ENCODE data around the gene DYNLT4. TPM values are rescaled to one million over a fixed set of nuclear protein-coding genes. Genes with fewer than 3 reads are reported as not detected.

DYNLT4 gene
- total and polyA plus RNA-seq, 2 of the 8 experiments (the other 6 are each of a cell fraction or from before 2014, with no cell fraction given) = 0.29 TPM; not detected in 1

DNA sequence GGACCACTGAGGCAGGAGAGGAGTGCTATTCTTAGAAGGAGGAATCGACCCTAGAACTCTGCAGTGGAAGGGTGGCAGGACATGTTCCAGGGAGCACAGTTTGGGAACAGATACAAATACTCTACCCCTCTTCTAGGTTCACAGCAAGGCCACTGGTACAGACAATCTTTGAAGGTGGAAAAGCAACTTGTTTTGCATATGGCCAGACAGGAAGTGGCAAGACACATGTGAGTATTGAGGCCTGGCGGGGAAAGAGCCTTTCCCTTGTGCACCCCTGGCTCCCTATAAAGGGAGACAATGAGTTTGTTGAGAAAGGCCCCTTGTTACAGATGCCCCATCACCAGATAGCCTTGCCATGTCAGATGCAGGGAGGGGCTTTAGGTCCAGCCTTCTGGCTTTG, 49.7 kb downstream of the DYNLT4 start (continued):
- TF ChIP-seq, protein P1, sequence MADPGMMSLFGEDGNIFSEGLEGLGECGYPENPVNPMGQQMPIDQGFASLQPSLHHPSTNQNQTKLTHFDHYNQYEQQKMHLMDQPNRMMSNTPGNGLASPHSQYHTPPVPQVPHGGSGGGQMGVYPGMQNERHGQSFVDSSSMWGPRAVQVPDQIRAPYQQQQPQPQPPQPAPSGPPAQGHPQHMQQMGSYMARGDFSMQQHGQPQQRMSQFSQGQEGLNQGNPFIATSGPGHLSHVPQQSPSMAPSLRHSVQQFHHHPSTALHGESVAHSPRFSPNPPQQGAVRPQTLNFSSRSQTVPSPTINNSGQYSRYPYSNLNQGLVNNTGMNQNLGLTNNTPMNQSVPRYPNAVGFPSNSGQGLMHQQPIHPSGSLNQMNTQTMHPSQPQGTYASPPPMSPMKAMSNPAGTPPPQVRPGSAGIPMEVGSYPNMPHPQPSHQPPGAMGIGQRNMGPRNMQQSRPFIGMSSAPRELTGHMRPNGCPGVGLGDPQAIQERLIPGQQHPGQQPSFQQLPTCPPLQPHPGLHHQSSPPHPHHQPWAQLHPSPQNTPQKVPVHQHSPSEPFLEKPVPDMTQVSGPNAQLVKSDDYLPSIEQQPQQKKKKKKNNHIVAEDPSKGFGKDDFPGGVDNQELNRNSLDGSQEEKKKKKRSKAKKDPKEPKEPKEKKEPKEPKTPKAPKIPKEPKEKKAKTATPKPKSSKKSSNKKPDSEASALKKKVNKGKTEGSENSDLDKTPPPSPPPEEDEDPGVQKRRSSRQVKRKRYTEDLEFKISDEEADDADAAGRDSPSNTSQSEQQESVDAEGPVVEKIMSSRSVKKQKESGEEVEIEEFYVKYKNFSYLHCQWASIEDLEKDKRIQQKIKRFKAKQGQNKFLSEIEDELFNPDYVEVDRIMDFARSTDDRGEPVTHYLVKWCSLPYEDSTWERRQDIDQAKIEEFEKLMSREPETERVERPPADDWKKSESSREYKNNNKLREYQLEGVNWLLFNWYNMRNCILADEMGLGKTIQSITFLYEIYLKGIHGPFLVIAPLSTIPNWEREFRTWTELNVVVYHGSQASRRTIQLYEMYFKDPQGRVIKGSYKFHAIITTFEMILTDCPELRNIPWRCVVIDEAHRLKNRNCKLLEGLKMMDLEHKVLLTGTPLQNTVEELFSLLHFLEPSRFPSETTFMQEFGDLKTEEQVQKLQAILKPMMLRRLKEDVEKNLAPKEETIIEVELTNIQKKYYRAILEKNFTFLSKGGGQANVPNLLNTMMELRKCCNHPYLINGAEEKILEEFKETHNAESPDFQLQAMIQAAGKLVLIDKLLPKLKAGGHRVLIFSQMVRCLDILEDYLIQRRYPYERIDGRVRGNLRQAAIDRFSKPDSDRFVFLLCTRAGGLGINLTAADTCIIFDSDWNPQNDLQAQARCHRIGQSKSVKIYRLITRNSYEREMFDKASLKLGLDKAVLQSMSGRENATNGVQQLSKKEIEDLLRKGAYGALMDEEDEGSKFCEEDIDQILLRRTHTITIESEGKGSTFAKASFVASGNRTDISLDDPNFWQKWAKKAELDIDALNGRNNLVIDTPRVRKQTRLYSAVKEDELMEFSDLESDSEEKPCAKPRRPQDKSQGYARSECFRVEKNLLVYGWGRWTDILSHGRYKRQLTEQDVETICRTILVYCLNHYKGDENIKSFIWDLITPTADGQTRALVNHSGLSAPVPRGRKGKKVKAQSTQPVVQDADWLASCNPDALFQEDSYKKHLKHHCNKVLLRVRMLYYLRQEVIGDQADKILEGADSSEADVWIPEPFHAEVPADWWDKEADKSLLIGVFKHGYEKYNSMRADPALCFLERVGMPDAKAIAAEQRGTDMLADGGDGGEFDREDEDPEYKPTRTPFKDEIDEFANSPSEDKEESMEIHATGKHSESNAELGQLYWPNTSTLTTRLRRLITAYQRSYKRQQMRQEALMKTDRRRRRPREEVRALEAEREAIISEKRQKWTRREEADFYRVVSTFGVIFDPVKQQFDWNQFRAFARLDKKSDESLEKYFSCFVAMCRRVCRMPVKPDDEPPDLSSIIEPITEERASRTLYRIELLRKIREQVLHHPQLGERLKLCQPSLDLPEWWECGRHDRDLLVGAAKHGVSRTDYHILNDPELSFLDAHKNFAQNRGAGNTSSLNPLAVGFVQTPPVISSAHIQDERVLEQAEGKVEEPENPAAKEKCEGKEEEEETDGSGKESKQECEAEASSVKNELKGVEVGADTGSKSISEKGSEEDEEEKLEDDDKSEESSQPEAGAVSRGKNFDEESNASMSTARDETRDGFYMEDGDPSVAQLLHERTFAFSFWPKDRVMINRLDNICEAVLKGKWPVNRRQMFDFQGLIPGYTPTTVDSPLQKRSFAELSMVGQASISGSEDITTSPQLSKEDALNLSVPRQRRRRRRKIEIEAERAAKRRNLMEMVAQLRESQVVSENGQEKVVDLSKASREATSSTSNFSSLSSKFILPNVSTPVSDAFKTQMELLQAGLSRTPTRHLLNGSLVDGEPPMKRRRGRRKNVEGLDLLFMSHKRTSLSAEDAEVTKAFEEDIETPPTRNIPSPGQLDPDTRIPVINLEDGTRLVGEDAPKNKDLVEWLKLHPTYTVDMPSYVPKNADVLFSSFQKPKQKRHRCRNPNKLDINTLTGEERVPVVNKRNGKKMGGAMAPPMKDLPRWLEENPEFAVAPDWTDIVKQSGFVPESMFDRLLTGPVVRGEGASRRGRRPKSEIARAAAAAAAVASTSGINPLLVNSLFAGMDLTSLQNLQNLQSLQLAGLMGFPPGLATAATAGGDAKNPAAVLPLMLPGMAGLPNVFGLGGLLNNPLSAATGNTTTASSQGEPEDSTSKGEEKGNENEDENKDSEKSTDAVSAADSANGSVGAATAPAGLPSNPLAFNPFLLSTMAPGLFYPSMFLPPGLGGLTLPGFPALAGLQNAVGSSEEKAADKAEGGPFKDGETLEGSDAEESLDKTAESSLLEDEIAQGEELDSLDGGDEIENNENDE (IDR thresholded peaks at IDR 0.05; ENCODE audit: insufficient replicate concordance, low read length) = no peak
- TF ChIP-seq MAFK (IDR thresholded peaks at IDR 0.05; ENCODE audit: low read depth, low read length) = no peak
- TF ChIP-seq FOSL1 (IDR thresholded peaks at IDR 0.05; ENCODE audit: insufficient read depth, low read depth, low read length) = no peak
- no peak for TF ChIP-seq KDM4A (IDR thresholded peaks at IDR 0.05; ENCODE audit: low read depth, low read length, severe bottlenecking)
- no peak for TF ChIP-seq SUZ12 (IDR thresholded peaks at IDR 0.05; ENCODE audit: low read length)
- no peak for TF ChIP-seq EGR1 (IDR thresholded peaks at IDR 0.05; ENCODE audit: borderline replicate concordance, low read depth, low read length)
- no peak for TF ChIP-seq RNF2 (IDR thresholded peaks at IDR 0.05; ENCODE audit: borderline replicate concordance, low read depth, low read length, missing control alignments, poor library complexity, severe bottlenecking)
- no peak for TF ChIP-seq SP1 (IDR thresholded peaks at IDR 0.05; ENCODE audit: low read depth, low read length)
